Upper lobe of right lung (tissue), 1 donor: ENCODE measurements around the gene ARMH2. TPM values are rescaled to one million over a fixed set of nuclear protein-coding genes. Genes with fewer than 3 reads are reported as not detected.

ENCODE experiments used
- ATAC-seq: fragments of 200-7000 bp; cut with Tn5 transposase; one replicate; pipeline ENCODE4 v1.9.1; 2020; ENCODE audit warnings: mild to moderate bottlenecking, moderate library complexity
- DNase-seq: peaks from one replicate; pipeline ENCODE4 v3.0.0-alpha.2; 2020
- H3K27ac ChIP-seq: fragments of 200-600 bp; one replicate; pipeline ENCODE4 v1.8.0; 2022
- H3K27me3 ChIP-seq: fragments of 200-600 bp; one replicate; pipeline ENCODE4 v1.8.0; 2022; ENCODE audit warnings: mild to moderate bottlenecking
- H3K36me3 ChIP-seq: fragments of 200-600 bp; one replicate; pipeline ENCODE4 v1.8.0; 2022
- H3K4me1 ChIP-seq: fragments of 200-600 bp; one replicate; pipeline ENCODE4 v1.8.0; 2022
- H3K4me3 ChIP-seq: fragments of 200-600 bp; one replicate; pipeline ENCODE4 v1.8.0; 2022; ENCODE audit warnings: mild to moderate bottlenecking
- H3K9me3 ChIP-seq: fragments of 200-600 bp; one replicate; pipeline ENCODE4 v1.8.0; 2022
- intact Hi-C: fragments of 100-400 bp; cut with DNase I; formaldehyde crosslinking; loops from one replicate; pipeline ENCODE4 v1.11.0; 2022
- total RNA-seq: library from RNA; stranded (reverse); fragmentation: NEBNext Ultra II Directional; extraction: Animal tissue kit (Norgen Biotek cat#: 25700); gene quantifications from one replicate; pipeline ENCODE4 v1.2.1, GENCODE V29; 2021
- TF ChIP-seq, protein P1 (sequence below): fragments of 200-600 bp; IDR thresholded peaks from one replicate; pipeline ENCODE4 v1.8.0; 2022; ENCODE audit warnings: antibody characterized with exemption
- donor health status: DM: no; HTN: yes; CAD: no; lungs with severe emphysema.

ARMH2 gene
- total RNA-seq, 1 donor from 2014 or later: not detected

DNA sequence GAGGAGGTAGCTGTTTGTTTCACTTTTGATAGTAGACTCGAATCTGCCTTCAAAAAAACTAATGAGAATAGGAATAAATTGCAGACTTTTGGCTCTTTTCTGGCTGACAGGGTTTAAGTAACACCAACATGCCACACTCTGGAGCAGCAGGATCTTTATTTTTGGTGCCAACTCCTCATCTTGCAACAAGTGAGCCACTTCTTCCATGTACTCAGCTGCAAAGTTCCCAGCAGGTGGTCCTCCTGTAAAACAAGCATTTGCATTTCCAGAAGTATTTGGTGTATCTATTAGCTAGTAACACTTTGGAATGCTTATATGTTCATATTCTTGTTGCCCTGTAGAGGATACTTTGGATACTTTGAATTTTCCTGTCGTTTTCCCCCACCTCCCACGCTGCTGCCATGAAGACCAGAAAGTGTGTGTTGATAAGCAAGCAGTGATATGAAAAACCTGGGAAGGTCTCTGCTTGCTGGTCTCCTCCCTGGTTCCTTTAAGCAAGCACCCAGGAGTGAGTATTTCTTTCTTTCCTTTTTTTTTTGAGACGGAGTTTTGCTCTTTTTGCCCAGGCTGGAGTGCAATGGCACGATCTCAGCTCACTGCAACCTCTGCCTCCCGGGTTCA is 1.0 kb downstream of the ARMH2 start:
- intact Hi-C loops: no loop called here
- DNase-seq: no peak
- Histone ChIP-seq H3K4me3 (no peak overlapping the region), H3K27ac (no peak overlapping the region), H3K4me1 (no peaks in the 10 kb centered on the region), H3K9me3 (no peaks in the 10 kb centered on the region), H3K27me3 (no peaks in the 10 kb centered on the region), H3K36me3 (no peaks in the 10 kb centered on the region)
- TF ChIP-seq, protein P1, sequence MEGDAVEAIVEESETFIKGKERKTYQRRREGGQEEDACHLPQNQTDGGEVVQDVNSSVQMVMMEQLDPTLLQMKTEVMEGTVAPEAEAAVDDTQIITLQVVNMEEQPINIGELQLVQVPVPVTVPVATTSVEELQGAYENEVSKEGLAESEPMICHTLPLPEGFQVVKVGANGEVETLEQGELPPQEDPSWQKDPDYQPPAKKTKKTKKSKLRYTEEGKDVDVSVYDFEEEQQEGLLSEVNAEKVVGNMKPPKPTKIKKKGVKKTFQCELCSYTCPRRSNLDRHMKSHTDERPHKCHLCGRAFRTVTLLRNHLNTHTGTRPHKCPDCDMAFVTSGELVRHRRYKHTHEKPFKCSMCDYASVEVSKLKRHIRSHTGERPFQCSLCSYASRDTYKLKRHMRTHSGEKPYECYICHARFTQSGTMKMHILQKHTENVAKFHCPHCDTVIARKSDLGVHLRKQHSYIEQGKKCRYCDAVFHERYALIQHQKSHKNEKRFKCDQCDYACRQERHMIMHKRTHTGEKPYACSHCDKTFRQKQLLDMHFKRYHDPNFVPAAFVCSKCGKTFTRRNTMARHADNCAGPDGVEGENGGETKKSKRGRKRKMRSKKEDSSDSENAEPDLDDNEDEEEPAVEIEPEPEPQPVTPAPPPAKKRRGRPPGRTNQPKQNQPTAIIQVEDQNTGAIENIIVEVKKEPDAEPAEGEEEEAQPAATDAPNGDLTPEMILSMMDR: no peak
- no peak for ATAC-seq

DNA sequence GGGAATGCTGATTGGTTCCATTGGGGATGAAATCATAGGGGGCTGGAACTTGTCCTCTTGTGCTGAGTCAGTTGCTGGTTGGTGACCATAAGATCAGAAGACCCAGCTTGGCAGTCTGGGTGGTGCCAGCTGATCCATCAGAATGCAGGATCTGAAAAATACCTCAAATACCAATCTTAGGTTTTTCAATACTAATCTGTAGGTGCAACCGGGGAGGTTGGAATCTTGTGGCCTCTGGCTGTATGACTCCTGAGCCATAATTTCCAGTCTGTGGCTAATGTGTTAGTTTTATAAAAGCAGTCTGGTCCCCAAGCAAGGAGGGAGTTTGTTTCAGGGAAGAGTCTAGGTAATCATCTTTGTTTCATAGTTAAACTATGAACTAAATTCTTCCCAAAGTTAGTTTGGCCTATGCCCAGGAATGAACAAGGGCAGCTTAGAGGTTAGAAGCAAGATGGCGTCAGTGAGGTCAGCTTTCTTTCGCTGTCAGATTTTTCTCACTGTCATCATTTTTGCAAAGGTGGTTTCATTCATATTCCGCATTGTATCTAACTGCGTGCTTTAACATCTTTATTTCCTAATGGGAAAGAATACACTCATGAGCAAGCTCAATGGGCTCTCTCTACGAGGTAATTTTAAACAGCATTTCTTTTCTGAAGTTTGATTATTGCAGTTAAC is 2.0 kb downstream of the ARMH2 start:
- intact Hi-C loops: no loop called here

DNA sequence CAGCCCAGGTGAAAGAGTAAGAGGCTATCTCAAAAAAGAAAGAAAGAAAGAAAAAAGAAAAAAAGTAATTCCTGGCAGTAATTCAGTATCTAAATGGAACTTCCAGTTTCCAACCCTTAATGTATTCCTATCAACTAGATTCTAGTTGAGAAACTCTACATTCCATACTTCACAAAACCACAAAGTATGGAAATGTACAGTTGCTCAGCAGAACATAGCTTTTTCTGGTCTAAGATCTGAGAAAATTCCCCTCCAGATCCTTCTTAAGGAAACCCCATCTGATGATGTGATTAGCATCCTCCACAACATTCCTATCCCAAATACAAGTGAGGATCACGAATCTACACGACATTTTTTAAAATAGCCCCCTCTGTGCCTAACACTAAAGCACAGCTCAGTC is 3.6 kb downstream of the ARMH2 start:
- TF ChIP-seq, protein P1: no peak
- H3K27ac ChIP-seq: no peak overlapping the region
- no peaks in the 10 kb centered on the region for H3K36me3 ChIP-seq
- H3K27me3 ChIP-seq: no peaks in the 10 kb centered on the region
- no peaks in the 10 kb centered on the region for H3K9me3 ChIP-seq
- H3K4me3 ChIP-seq: no peak overlapping the region
- intact Hi-C loops: no loop called here
- ATAC-seq (no peak), DNase-seq (no peak)
- no peaks in the 10 kb centered on the region for H3K4me1 ChIP-seq

More for the DNA sequence above, 2.0 kb downstream of the ARMH2 start:
- TF ChIP-seq, protein P1: no peak
- ATAC-seq (no peak), DNase-seq (no peak)
- Histone ChIP-seq H3K36me3 (no peaks in the 10 kb centered on the region), H3K27me3 (no peaks in the 10 kb centered on the region), H3K4me3 (no peak overlapping the region), H3K27ac (no peak overlapping the region), H3K9me3 (no peaks in the 10 kb centered on the region), H3K4me1 (no peaks in the 10 kb centered on the region)

DNA sequence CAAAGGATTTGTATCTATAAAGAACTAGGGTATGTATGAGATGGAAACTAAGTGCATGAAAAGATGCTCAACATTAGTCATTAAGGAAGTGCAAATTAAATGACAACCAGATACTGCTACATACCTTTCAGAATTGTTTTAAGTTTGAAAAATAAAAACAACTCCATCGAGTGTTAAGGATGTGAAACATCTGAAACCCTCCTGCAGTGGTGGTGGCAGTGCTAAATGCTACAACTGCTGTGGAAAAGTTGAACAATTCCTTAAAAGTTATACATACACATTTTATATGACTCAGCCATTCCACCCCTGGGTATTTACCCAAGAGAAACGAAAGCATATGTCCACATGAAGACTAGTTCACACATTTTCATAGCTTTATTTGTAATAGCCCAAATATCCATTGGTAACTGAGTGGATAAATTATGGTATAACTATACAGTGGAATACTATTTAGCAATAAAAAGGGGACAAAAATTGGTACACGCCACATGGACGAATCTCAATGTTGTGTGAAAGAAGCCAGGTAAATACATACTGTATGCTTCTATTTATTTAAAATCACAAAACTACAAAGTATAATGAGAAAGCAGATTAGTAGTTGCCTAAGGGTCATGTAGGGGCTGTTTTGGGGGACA is 10.6 kb downstream of the ARMH2 start:
- ATAC-seq: no peak
- intact Hi-C loops: no loop called here
- DNase-seq: no peak

DNA sequence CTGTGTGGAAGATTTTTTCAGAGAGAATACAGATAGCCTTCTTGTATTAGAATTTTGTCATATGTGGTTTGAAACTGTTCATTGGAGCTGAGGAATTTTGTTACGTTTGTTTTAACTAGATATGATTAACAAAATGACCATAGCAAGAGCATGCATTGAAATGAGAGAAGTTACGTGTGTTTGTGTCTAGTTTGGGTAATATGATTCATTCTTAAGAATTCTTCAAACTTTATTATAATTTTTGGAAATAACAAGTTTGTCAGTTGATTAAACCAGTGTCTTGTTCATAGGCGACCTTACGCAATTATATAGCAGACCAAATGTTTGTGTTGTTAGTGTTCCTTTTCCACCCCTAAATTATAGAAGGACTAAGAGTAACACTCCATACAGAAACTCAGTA is 18.5 kb downstream of the ARMH2 start:
- Histone ChIP-seq H3K36me3 (peaks cover 25% of the 10 kb centered on the region), H3K27ac (no peak overlapping the region), H3K27me3 (no peaks in the 10 kb centered on the region), H3K4me3 (no peak overlapping the region), H3K4me1 (peaks cover 6% of the 10 kb centered on the region), H3K9me3 (no peaks in the 10 kb centered on the region)
- ATAC-seq (no peak), DNase-seq (no peak)
- TF ChIP-seq, protein P1: no peak
- intact Hi-C loops: no loop called here

More for the DNA sequence above, 10.6 kb downstream of the ARMH2 start:
- no peak overlapping the region for H3K4me3 ChIP-seq
- H3K4me1 ChIP-seq: no peaks in the 10 kb centered on the region
- TF ChIP-seq, protein P1: no peak
- H3K27me3 ChIP-seq: no peaks in the 10 kb centered on the region
- H3K36me3 ChIP-seq: peaks cover 38% of the 10 kb centered on the region
- H3K9me3 ChIP-seq: no peaks in the 10 kb centered on the region
- no peak overlapping the region for H3K27ac ChIP-seq
